Motor neuron (in vitro differentiated cells): ENCODE results near the gene JUP. TPM values are rescaled to one million over a fixed set of nuclear protein-coding genes. Genes with fewer than 3 reads are reported as not detected.
"Not testable (repeated sequence)": the region's sequence is repeated elsewhere in the genome, so short reads cannot be mapped to it uniquely, and the experiment has no call there.

ENCODE experiments used
- ATAC-seq, 8 experiments: fragments of 200-7000 bp; cut with Tn5 transposase; replicated peaks in 6 of 8; 2 replicates each; pipeline ENCODE4 v1.8.0; 2021; ENCODE audit warnings: mild to moderate bottlenecking in 8 of 8, moderate library complexity in 8 of 8
- H3K27ac ChIP-seq, 2 donors: fragments of 250-450 bp; sonication (Bioruptor Pico); 2 replicates each; pipeline ENCODE4 v1.9.0; 2021; ENCODE audit warnings: antibody characterized with exemption in 2 of 2, mild to moderate bottlenecking in 2 of 2, moderate library complexity in 1 of 2
- H3K4me1 ChIP-seq, 2 donors: fragments of 250-450 bp; sonication (Bioruptor Pico); replicated peaks in 1 of 2; 2 replicates each; pipeline ENCODE4 v1.6.1; 2021; ENCODE audit warnings: antibody characterized with exemption in 2 of 2, mild to moderate bottlenecking in 2 of 2, moderate library complexity in 1 of 2
- H3K4me3 ChIP-seq, 5 donors: fragments of 250-450 bp; sonication (Bioruptor Pico); 2 replicates each; pipeline ENCODE4 v1.9.0; 2021; ENCODE audit warnings: antibody characterized with exemption in 5 of 5, mild to moderate bottlenecking in 5 of 5, moderate library complexity in 4 of 5
- WGBS, 10 experiments: fragments of 450-650 bp; shearing (Covaris generic); methylation state at CpG; one replicate each; pipeline ENCODE4 v1.0.0; 2022; 5-methylcytosine and 5-hydroxymethylcytosine counted together
- in situ Hi-C, 9 experiments: fragments of 400-800 bp; cut with MboI; loops; one replicate each; pipeline ENCODE4 v1.15.0; 2021; ENCODE audit warnings: low sequenced_read_pairs in 9 of 9, low pct_unique_long_range_greater_than_20kb in 2 of 9; ENCODE audit not compliant: unreplicated experiment in 9 of 9
- total RNA-seq, 8 experiments: library from RNA; unstranded; fragments of 300-600 nt; gene quantifications; 2 replicates each; pipeline versions ENCODE4 v1.2.3 to v1.2.4, GENCODE V29; 2022

The JUP gene
- total RNA-seq, 8 experiments from 2014 or later: 4.9 to 34.5 (median 16.8) TPM

DNA sequence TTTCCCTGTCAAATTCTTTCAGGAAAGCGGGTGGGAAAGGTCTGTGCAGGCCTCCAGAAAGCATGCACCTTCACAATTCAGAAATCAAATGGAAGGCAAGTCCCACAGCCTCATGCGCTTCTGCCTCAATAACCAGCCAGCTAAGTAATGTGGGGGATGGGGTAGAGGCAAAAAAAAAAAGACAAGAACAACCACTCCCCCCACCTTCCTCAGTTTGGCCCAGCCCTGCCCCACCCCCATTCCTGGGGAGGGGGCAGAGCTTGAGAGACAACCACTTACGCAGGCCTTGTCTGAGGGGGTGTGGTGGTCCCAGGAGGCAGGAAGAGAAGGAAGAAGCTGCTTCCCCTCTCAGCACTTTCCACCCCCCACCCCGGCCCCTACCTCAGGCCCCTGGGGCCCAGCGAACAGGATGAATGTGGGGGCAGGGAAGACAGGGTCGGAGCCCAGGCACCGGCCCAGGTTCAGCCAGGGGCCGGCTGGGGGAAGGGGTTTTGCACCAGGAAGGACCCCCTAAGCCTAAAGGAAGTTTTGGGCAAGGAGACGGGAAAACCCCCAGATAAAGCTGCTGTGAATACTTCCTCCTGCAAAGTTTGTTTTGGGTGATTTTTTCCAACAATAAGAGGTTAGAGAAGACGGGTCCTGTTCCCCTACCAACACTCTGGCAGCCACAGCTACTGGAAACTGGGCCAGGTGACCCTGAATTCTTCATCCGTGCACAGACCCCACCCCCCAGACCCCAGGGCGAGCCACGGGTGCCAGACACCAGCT, 1.2 kb downstream of the JUP start:
- in situ Hi-C loops: no loop called here
- ATAC-seq: no peak
- H3K4me3 ChIP-seq: peak overlapping the region; percentile 61 to 91 (median 79)
- peaks cover 26 to 27% of the 10 kb centered on the region in 2 donors for H3K4me1 ChIP-seq
- no peak overlapping the region for H3K27ac ChIP-seq
- 0 to 100% (median 43%) methylated on average over 1 to 2 of the region's 13 CpGs; no CpG with 5 or more reads in 6 of the 10 experiments for WGBS, 10 experiments

GRCh38 chr17:41784207-41784744, 2.2 kb downstream of the JUP start:
- in situ Hi-C loops: no loop called here
- H3K4me3 ChIP-seq: peak overlapping the region; percentile 61 to 91 (median 79)
- no peak for ATAC-seq
- WGBS, 10 experiments: 0 to 60% (median 18%) methylated on average over 1 to 2 of the region's 6 CpGs; no CpG with 5 or more reads in 6 of the 10 experiments
- H3K27ac ChIP-seq: no peak overlapping the region
- peaks cover 26 to 27% of the 10 kb centered on the region in 2 donors for H3K4me1 ChIP-seq

DNA sequence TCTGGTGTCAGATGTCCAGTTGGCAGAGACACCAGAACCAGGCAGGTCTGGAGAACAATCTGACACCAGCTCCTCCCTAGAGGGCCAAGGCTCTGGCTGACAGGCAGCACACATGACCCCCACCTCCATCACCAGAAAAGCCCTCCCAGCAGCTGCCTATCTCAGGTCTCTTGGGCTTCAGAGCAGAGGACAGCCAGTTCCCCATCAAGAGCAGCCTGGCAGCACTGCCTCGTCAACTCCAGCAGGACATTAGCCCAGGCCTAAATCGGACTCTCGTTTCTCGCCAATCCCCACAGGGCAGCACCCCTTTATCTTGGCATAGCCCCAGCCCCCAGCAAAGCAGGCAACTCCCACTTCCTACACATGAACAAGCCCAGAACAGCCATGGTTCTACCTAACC, 4.4 kb downstream of the JUP start:
- no peak overlapping the region for H3K4me3 ChIP-seq
- H3K4me1 ChIP-seq: peaks cover 26 to 36% of the 10 kb centered on the region in 2 donors
- no peak for ATAC-seq
- WGBS, 10 experiments: no CpG with 5 or more reads among the region's 4 CpGs
- in situ Hi-C loops: no loop called here
- peak overlapping the region in 1 of 2 donors; percentile 16 for H3K27ac ChIP-seq

DNA sequence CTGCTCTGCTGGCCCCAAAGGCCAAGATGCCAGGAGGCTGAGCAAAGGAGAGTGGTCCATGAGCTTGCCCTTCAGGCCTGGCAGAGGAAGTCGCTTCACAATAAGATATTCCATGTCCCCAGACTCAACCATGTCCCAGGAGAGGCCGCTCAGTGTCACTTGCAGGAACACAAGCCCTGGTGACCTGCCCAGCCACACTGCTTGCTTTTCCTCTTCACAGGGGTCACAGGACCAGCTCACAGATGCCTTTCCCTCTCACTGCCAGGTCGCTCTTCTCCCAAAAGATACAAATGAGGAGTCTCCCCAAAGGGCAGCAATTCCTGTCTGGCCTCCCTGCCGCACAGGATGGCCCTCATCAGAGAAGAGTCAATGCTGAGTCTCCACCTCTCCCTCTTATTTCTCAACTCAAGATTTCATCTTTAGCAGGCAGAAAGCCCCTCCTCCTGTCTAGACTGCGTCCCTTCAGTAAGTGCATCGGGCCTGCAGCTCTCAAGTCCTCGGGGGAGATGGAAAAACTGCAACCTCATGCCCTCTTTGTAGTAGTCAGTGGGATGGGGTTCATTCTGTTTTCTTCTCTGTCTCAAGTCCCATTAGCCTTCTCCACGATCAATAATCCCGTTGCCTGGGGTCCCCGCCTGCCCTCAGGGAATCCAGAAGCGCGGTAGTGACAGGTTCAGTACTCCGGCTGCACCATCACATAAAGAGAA, 5.0 kb downstream of the JUP start:
- Histone ChIP-seq H3K4me1 (peaks cover 26 to 34% of the 10 kb centered on the region in 2 donors), H3K4me3 (no peak overlapping the region), H3K27ac (peak overlapping the region in 1 of 2 donors; percentile 16)
- no peak for ATAC-seq
- in situ Hi-C loops: no loop called here
- 59 to 100% (median 77%) methylated on average over 1 to 12 of the region's 13 CpGs for WGBS, 10 experiments

DNA sequence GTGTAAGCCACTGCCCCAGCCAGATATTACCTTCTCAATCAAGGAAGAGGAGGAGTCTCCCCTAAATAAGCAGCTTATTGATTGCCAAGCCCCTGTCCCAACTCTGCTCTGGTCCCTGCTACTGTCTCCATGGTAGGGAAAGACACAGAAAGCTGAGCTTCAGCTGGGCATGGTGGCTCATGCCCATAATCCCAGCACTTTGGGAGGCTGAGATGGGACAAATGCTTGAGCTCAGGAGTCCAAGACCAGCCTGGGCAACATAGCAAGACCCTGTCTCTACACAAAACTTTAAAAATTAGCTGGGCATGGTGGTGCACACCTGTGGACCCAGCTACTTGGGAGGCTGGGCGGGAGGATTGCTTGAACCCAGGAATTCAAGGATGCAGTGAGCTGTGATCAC, 6.6 kb downstream of the JUP start:
- peaks cover 30 to 45% of the 10 kb centered on the region in 2 donors for H3K4me1 ChIP-seq
- no peak overlapping the region for H3K27ac ChIP-seq
- 50% methylated on average over 1 of the region's 1 CpG; no CpG with 5 or more reads in 9 of the 10 experiments for WGBS, 10 experiments
- no peak for ATAC-seq
- no peak overlapping the region for H3K4me3 ChIP-seq
- in situ Hi-C loops: no loop called here

GRCh38 chr17:41777574-41778188, 8.8 kb downstream of the JUP start:
- H3K4me3 ChIP-seq: no peak overlapping the region
- peak in 2 of 8 experiments; percentile 68 to 80 for ATAC-seq
- peak overlapping the region in 1 of 2 donors; percentile 48 for H3K27ac ChIP-seq
- WGBS, 10 experiments: 20 to 60% (median 56%) methylated on average over 1 to 9 of the region's 12 CpGs; no CpG with 5 or more reads in 5 of the 10 experiments
- H3K4me1 ChIP-seq: peaks cover 35 to 53% of the 10 kb centered on the region in 2 donors
- in situ Hi-C loops: no loop called here

- WGBS, 10 experiments: 87 to 89% methylated on average over 3 of the region's 4 CpGs; no CpG with 5 or more reads in 8 of the 10 experiments
- in situ Hi-C loops: no loop called here
- ATAC-seq: peak in 2 of 8 experiments; percentile 42 to 54
- H3K27ac ChIP-seq: peak overlapping the region in 1 of 2 donors; percentile 48
- H3K4me3 ChIP-seq: no peak overlapping the region
- peaks cover 37 to 55% of the 10 kb centered on the region in 2 donors for H3K4me1 ChIP-seq
Observed at GRCh38 chr17:41777157-41777573, 9.3 kb downstream of the JUP start.

DNA sequence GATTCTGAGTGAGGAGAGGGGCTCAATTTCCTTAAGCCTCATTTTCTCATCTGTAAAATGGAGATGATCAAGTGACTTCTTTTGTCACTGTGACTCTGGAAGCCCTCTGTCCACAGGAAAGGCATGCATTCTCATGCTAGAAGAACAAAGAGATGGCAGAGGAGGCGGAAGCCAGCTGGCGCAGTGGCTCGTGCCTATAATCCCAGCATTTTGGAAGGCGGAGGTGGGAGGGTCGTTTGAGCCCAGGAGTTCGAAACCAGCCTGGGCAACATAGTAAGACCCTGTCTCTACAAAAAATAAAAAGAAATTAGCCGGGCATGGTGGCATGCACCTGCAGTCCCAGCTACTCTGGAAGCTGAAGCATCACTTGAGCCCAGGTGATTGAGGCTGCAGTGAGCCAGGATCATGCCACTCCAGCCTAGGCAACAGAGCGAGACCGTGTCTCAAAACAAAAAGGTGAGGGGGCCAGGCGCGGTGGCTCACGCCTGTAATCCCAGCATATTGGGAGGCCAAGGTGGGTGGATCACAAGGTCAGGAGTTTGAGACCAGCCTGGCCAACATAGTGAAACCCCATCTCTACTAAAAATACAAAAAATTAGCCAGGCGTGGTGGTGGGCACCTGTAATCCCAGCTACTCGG, 10.1 kb downstream of the JUP start:
- in situ Hi-C loops, H3K4me3 ChIP-seq, ATAC-seq: not testable (repeated sequence)
- WGBS, 10 experiments: 67 to 100% (median 75%) methylated on average over 1 to 7 of the region's 14 CpGs; no CpG with 5 or more reads in 5 of the 10 experiments
- Histone ChIP-seq H3K27ac (peak overlapping the region in 1 of 2 donors; percentile 42), H3K4me1 (peaks cover 29 to 47% of the 10 kb centered on the region in 2 donors)

DNA sequence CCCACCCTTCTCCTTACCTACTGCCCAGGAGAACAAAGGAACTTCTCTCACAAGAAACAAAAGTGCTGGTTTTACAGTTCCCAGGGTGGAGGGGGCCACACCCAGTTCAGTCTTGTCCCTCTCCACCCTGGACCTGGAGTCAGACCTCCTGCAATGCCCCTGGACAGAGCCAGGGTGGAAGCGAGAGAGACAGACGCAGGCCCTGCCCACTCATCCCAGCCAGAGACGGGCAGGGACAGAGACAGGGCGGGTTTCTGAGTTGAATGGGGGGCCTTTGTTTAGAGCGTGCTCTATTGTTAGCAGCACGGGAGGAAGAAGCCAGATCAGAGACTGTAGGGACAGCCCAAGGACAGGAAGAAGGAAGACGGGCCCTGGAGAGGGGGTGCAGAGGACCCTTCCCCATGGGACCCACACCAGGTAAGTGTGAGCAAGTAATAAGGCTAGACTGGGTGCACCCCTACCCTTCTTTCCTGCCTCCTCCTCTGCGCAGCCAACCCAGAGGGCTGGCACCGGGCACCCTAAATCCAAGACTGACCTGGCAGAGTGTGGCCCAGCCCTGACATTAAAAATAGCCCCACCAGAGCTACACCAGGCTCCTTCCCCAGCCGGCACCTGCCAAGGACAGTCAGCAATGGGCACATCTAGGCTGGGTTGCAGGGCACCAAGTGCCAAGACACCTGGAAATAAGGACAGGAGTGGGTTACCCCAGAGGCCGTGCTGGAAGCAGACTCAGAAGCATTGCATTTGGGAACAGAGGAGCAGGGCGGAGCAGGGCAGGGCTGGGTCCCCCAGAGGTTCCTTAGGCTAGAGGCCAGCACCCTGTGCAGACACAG, 10.9 kb downstream of the JUP start:
- H3K4me1 ChIP-seq: peaks cover 27 to 43% of the 10 kb centered on the region in 2 donors
- in situ Hi-C loops: no loop called here
- WGBS, 10 experiments: 26 to 100% (median 60%) methylated on average over 1 to 3 of the region's 12 CpGs; no CpG with 5 or more reads in 7 of the 10 experiments
- no peak overlapping the region for H3K4me3 ChIP-seq
- peak overlapping the region in 1 of 2 donors; percentile 42 for H3K27ac ChIP-seq
- peak; percentile 13 to 53 (median 44) for ATAC-seq

- 29 to 80% (median 80%) methylated on average over 1 of the region's 8 CpGs; no CpG with 5 or more reads in 7 of the 10 experiments for WGBS, 10 experiments
- Histone ChIP-seq H3K4me3 (no peak overlapping the region), H3K4me1 (peaks cover 27 to 43% of the 10 kb centered on the region in 2 donors), H3K27ac (peak overlapping the region; percentile 42 to 51)
- in situ Hi-C loops: no loop called here
- peak in 5 of 8 experiments; percentile 0 to 14 (median 8) for ATAC-seq
Observed at GRCh38 chr17:41773731-41774193, 12.7 kb downstream of the JUP start.

DNA sequence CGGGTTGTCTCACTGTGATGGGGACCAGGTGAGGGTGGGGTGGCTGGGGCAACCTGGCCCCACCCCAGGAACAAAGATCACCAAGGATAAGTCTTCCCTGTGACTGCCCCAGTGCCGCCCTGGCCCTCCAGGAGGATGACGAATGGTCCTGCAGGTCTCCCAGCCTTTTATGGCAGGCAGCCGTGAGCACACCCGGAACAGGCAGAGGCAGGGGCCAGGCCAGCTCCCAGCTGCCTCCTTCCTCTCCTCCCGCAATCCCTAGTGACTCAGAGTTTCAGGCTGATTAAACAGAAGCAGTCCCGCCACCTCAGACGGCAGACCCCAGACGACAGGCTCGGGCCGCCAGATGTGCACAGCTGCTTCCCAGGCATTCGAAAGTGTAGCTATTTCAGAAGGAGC, 13.3 kb downstream of the JUP start:
- Histone ChIP-seq H3K4me3 (no peak overlapping the region), H3K4me1 (peaks cover 27 to 43% of the 10 kb centered on the region in 2 donors), H3K27ac (peak overlapping the region; percentile 42 to 51)
- in situ Hi-C loops: no loop called here
- peak; percentile 18 to 94 (median 86) for ATAC-seq
- WGBS, 10 experiments: no CpG with 5 or more reads among the region's 12 CpGs
